Esophagus muscularis mucosa (tissue), 3 donors: Measurements from ENCODE around the gene C13orf46.

Experiments used
- POLR2A ChIP-seq: fragments of 450-650 bp; IDR thresholded peaks from one replicate; pipeline ENCODE4 v1.6.1; 2017; ENCODE audit warnings: antibody characterized with exemption, moderate library complexity, mild to moderate bottlenecking, low read depth
- TF ChIP-seq, protein P1 (sequence below), 3 experiments: fragments of 200-600 bp in 2 of 3; fragments of 450-650 bp in 1 of 3; sonication (generic) in 2 of 3; IDR thresholded peaks; one replicate each; pipeline ENCODE4 v1.5.1; 2017 to 2019; ENCODE audit warnings: antibody characterized with exemption in 3 of 3, mild to moderate bottlenecking in 2 of 3, moderate library complexity in 1 of 3

DNA sequence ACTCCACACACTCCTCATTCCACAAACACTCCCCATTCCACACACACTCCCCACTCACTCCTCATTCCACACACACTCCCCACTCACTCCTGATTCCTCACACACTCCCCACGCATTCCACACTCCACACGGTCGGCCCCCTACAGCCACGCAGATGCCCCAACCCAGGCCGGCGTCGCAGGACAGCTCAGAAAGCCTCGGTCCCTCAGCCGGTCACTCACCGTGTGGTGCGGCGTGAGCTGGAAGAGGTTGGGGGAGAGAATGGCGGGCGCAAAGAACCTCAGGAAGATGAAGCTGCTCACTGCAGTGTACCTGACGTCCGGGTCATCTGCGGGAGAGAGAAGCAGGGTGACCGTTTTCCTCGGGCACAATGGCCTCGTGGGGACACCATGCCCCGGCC is 39.0 kb upstream of the C13orf46 start:
- TF ChIP-seq, protein P1, sequence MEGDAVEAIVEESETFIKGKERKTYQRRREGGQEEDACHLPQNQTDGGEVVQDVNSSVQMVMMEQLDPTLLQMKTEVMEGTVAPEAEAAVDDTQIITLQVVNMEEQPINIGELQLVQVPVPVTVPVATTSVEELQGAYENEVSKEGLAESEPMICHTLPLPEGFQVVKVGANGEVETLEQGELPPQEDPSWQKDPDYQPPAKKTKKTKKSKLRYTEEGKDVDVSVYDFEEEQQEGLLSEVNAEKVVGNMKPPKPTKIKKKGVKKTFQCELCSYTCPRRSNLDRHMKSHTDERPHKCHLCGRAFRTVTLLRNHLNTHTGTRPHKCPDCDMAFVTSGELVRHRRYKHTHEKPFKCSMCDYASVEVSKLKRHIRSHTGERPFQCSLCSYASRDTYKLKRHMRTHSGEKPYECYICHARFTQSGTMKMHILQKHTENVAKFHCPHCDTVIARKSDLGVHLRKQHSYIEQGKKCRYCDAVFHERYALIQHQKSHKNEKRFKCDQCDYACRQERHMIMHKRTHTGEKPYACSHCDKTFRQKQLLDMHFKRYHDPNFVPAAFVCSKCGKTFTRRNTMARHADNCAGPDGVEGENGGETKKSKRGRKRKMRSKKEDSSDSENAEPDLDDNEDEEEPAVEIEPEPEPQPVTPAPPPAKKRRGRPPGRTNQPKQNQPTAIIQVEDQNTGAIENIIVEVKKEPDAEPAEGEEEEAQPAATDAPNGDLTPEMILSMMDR (IDR thresholded peaks at IDR 0.05) = no peak
- TF ChIP-seq POLR2A = no peak
